ENCODE results near the gene RRP1.

The RRP1 gene

GRCh38 chr21:43815107-43815613 lies 25.8 kb downstream of the RRP1 start:
- Histone ChIP-seq H3K4me1 (ENCODE audit: insufficient read depth, poor library complexity, severe bottlenecking) (peaks cover 15% of the 10 kb centered on the region), H3K27ac (ENCODE audit: poor library complexity, severe bottlenecking) (no peak overlapping the region), H3K36me3 (ENCODE audit: low read depth) (no peaks in the 10 kb centered on the region), H3K9me3 (ENCODE audit: severe bottlenecking) (no peaks in the 10 kb centered on the region), H3K4me3 (ENCODE audit: severe bottlenecking) (no peak overlapping the region), H3K27me3 (ENCODE audit: insufficient read depth, poor library complexity, severe bottlenecking) (no peaks in the 10 kb centered on the region)
- no peak for ATAC-seq (ENCODE audit: low read depth)
- DNase-seq (ENCODE audit: low spot score), result peak; percentile 54
- no peak for TF ChIP-seq CTCF (IDR thresholded peaks at IDR 0.05; ENCODE audit: poor library complexity, severe bottlenecking)

GRCh38 chr21:43815991-43816390 lies 26.6 kb downstream of the RRP1 start:
- ATAC-seq (ENCODE audit: low read depth) (no peak), DNase-seq (ENCODE audit: low spot score) (no peak)
- H3K27me3 ChIP-seq (ENCODE audit: insufficient read depth, poor library complexity, severe bottlenecking), result no peaks in the 10 kb centered on the region
- H3K27ac ChIP-seq (ENCODE audit: poor library complexity, severe bottlenecking), result no peak overlapping the region
- TF ChIP-seq CTCF (IDR thresholded peaks at IDR 0.05; ENCODE audit: poor library complexity, severe bottlenecking), result no peak
- peaks cover 15% of the 10 kb centered on the region for H3K4me1 ChIP-seq (ENCODE audit: insufficient read depth, poor library complexity, severe bottlenecking)
- H3K36me3 ChIP-seq (ENCODE audit: low read depth), result no peaks in the 10 kb centered on the region
- H3K4me3 ChIP-seq (ENCODE audit: severe bottlenecking), result no peak overlapping the region
- H3K9me3 ChIP-seq (ENCODE audit: severe bottlenecking), result no peaks in the 10 kb centered on the region

GRCh38 chr21:43816611-43817071 lies 27.3 kb downstream of the RRP1 start:
- ATAC-seq (ENCODE audit: low read depth) (no peak), DNase-seq (ENCODE audit: low spot score) (peak; percentile 36)
- no peaks in the 10 kb centered on the region for H3K36me3 ChIP-seq (ENCODE audit: low read depth)
- no peak overlapping the region for H3K27ac ChIP-seq (ENCODE audit: poor library complexity, severe bottlenecking)
- no peak for TF ChIP-seq CTCF (IDR thresholded peaks at IDR 0.05; ENCODE audit: poor library complexity, severe bottlenecking)
- peaks cover 13% of the 10 kb centered on the region for H3K4me1 ChIP-seq (ENCODE audit: insufficient read depth, poor library complexity, severe bottlenecking)
- no peak overlapping the region for H3K4me3 ChIP-seq (ENCODE audit: severe bottlenecking)
- no peaks in the 10 kb centered on the region for H3K27me3 ChIP-seq (ENCODE audit: insufficient read depth, poor library complexity, severe bottlenecking)
- H3K9me3 ChIP-seq (ENCODE audit: severe bottlenecking), result no peaks in the 10 kb centered on the region

GRCh38 chr21:43817157-43818086 lies 28.0 kb downstream of the RRP1 start:
- Histone ChIP-seq H3K9me3 (ENCODE audit: severe bottlenecking) (no peaks in the 10 kb centered on the region), H3K4me1 (ENCODE audit: insufficient read depth, poor library complexity, severe bottlenecking) (peaks cover 6% of the 10 kb centered on the region), H3K27ac (ENCODE audit: poor library complexity, severe bottlenecking) (no peak overlapping the region), H3K4me3 (ENCODE audit: severe bottlenecking) (no peak overlapping the region), H3K36me3 (ENCODE audit: low read depth) (no peaks in the 10 kb centered on the region), H3K27me3 (ENCODE audit: insufficient read depth, poor library complexity, severe bottlenecking) (no peaks in the 10 kb centered on the region)
- DNase-seq (ENCODE audit: low spot score), result no peak
- TF ChIP-seq CTCF (IDR thresholded peaks at IDR 0.05; ENCODE audit: poor library complexity, severe bottlenecking), result no peak
- no peak for ATAC-seq (ENCODE audit: low read depth)

- no peak overlapping the region for H3K27ac ChIP-seq (ENCODE audit: poor library complexity, severe bottlenecking)
- H3K9me3 ChIP-seq (ENCODE audit: severe bottlenecking), result no peaks in the 10 kb centered on the region
- no peak overlapping the region for H3K4me3 ChIP-seq (ENCODE audit: severe bottlenecking)
- H3K4me1 ChIP-seq (ENCODE audit: insufficient read depth, poor library complexity, severe bottlenecking), result no peaks in the 10 kb centered on the region
- no peaks in the 10 kb centered on the region for H3K36me3 ChIP-seq (ENCODE audit: low read depth)
- DNase-seq (ENCODE audit: low spot score), result no peak
- ATAC-seq (ENCODE audit: low read depth), result no peak
- H3K27me3 ChIP-seq (ENCODE audit: insufficient read depth, poor library complexity, severe bottlenecking), result no peaks in the 10 kb centered on the region
- TF ChIP-seq CTCF (IDR thresholded peaks at IDR 0.05; ENCODE audit: poor library complexity, severe bottlenecking), result no peak
Observed at GRCh38 chr21:43818685-43819084, 29.3 kb downstream of the RRP1 start.
